ENCODE measurements around the gene DNAAF1. TPM values are rescaled to one million over a fixed set of nuclear protein-coding genes. Genes with fewer than 3 reads are reported as not detected.

The DNAAF1 gene
- polyA plus RNA-seq, 1 of the 3 experiments (the other 2 are of a cell fraction): 0.35 TPM

GRCh38 chr16:84207251-84207650, 62.1 kb downstream of the DNAAF1 start:
- 71% methylated on average over 6 of the region's 6 CpGs for WGBS (ENCODE audit: low lambda C conversion rate)
- POLR2A ChIA-PET: no interaction called here

More at GRCh38 chr16:84207251-84207650, 62.1 kb downstream of the DNAAF1 start:
- H3K9ac ChIP-seq: no peak overlapping the region
- TF ChIP-seq ZBTB33 (IDR thresholded peaks at IDR 0.05; ENCODE audit: borderline replicate concordance, low read depth) (no peak), MEF2A (IDR thresholded peaks at IDR 0.05; ENCODE audit: borderline replicate concordance, low read depth) (no peak), EZH2phosphoT487 (IDR thresholded peaks at IDR 0.05; ENCODE audit: borderline replicate concordance, low read depth) (no peak), TCF12 (IDR thresholded peaks at IDR 0.05) (no peak), SMC3 (IDR thresholded peaks at IDR 0.05; ENCODE audit: low read depth, low read length) (no peak), YY1 (IDR thresholded peaks at IDR 0.05; ENCODE audit: low read depth) (no peak), PBX3 (IDR thresholded peaks at IDR 0.05) (no peak), EP300 (IDR thresholded peaks at IDR 0.05; ENCODE audit: borderline replicate concordance in 1 of 2, low read depth in 1 of 2, low read length in 1 of 2) (no peak), CHD2 (IDR thresholded peaks at IDR 0.05; ENCODE audit: low read length, partially characterized antibody) (no peak), RFX5 (IDR thresholded peaks at IDR 0.05; ENCODE audit: low read length) (no peak), RXRA (IDR thresholded peaks at IDR 0.05; ENCODE audit: borderline replicate concordance, low read depth) (no peak), ELF1 (IDR thresholded peaks at IDR 0.05) (no peak), RCOR1 (IDR thresholded peaks at IDR 0.05; ENCODE audit: low read length) (no peak), USF1 (IDR thresholded peaks at IDR 0.05; ENCODE audit: borderline replicate concordance, low read depth) (no peak), MXI1 (IDR thresholded peaks at IDR 0.05; ENCODE audit: low read depth, low read length) (no peak), TEAD4 (IDR thresholded peaks at IDR 0.05; ENCODE audit: borderline replicate concordance, insufficient read depth) (no peak), JUND (IDR thresholded peaks at IDR 0.05) (no peak), REST (IDR thresholded peaks at IDR 0.05; ENCODE audit: low read depth, low read length) (no peak), FOSL2 (IDR thresholded peaks at IDR 0.05; ENCODE audit: borderline replicate concordance, low read depth) (no peak)
- no peak overlapping the region for H2AFZ ChIP-seq (ENCODE audit: low read depth)
- no peaks in the 10 kb centered on the region for H3K36me3 ChIP-seq (replicated peaks in 1 of 2; ENCODE audit: control insufficient read depth in 1 of 2, insufficient read depth in 2 of 2, low read length in 1 of 2)
- no peaks in the 10 kb centered on the region for H3K9me2 ChIP-seq
- H4K20me1 ChIP-seq (ENCODE audit: insufficient read depth): no peaks in the 10 kb centered on the region
- no peaks in the 10 kb centered on the region for H3K79me2 ChIP-seq (ENCODE audit: insufficient read depth)
- no peaks in the 10 kb centered on the region; a peak in 1 of 4 replicates for H3K4me1 ChIP-seq (ENCODE audit: control insufficient read depth in 1 of 2, insufficient read depth in 2 of 2, low read depth in 1 of 2, low read length in 1 of 2)
- no peak overlapping the region for H3K4me2 ChIP-seq
- CTCF ChIA-PET: interaction anchor here (1.9 kb wide), 1 partner anchor 20 kb away, joined by 7 read pairs; the partner anchor contains the start of gene TAF1C
- no peak overlapping the region for H3K4me3 ChIP-seq (ENCODE audit: low read depth in 2 of 2, low read length in 1 of 2)
- DNase-seq: no peak
- H3K27me3 ChIP-seq (ENCODE audit: insufficient read depth): no peaks in the 10 kb centered on the region
- no peaks in the 10 kb centered on the region for H3K9me3 ChIP-seq
- H3F3A ChIP-seq (replicated peaks; ENCODE audit: insufficient read depth): no peaks in the 10 kb centered on the region
- H3K27ac ChIP-seq (ENCODE audit: low read depth in 2 of 2, low read length in 1 of 2): no peak overlapping the region
